Measurements from ENCODE around the gene MYO5A. TPM values are rescaled to one million over a fixed set of nuclear protein-coding genes. Genes with fewer than 3 reads are reported as not detected.
"Not testable (repeated sequence)": the region's sequence is repeated elsewhere in the genome, so short reads cannot be mapped to it uniquely, and the experiment has no call there.

Gene MYO5A
- total and polyA plus RNA-seq, 9 of the 15 experiments (the other 6 are each of a cell fraction or from before 2014, with no cell fraction given), result 0.03 to 0.82 (median 0.40) TPM

DNA sequence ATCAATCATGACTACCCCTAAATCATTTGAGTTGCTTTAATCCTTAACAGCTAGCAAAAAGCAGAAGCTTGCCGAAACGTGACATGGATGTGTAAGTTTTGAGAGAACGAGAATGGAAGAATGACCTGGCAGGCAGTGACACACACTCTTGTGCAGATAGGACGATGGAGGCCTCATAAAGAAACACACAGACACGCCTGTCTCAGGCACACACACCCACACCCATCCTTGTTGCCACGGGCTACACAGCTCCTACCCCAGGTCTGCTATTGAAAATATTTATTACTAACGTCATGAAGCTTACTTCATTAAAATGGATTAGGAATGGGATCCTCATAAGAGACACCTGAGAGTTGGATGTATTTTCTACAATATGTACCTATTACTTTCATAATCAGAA, 241.6 kb downstream of the MYO5A start:
- no peak overlapping the region for H3K9ac ChIP-seq (ENCODE audit: insufficient read depth in 1 of 2, low read depth in 2 of 2, low read length in 2 of 2)
- no peak for DNase-seq (ENCODE audit: extremely low read depth in 1 of 4, low spot score in 3 of 4)
- ChIA-PET POLR2A (interaction anchor here (0.8 kb wide), 1 partner anchor 89 kb away, joined by 5 read pairs; no protein-coding TSS in a partner anchor), CTCF (ENCODE audit: low intra/inter-chr PET ratio) (no interaction called here)
- H3K27me3 ChIP-seq (ENCODE audit: control insufficient read depth in 2 of 2, insufficient read depth in 2 of 2, low read length in 2 of 2), result peaks cover 9 to 39% of the 10 kb centered on the region in 2 experiments; a peak in 3 of 5 replicates
- no peak for FAIRE-seq
- no peaks in the 10 kb centered on the region for H3K36me3 ChIP-seq (ENCODE audit: control insufficient read depth, insufficient read depth, low read length)
- no peaks in the 10 kb centered on the region for H3K4me1 ChIP-seq (replicated peaks in 1 of 2; ENCODE audit: control insufficient read depth in 2 of 2, insufficient read depth in 2 of 2, low read length in 2 of 2)
- TF ChIP-seq POLR2AphosphoS2 (IDR thresholded peaks at IDR 0.05; ENCODE audit: low read length), result no peak
- TF ChIP-seq RBM22 (IDR thresholded peaks at IDR 0.05; ENCODE audit: low read depth, low read length, poor library complexity, severe bottlenecking), result no peak
- no peak for TF ChIP-seq GTF2E2 (tag; IDR thresholded peaks at IDR 0.05)
- no peak for TF ChIP-seq ZNF431 (CRISPR knock-in tag; IDR thresholded peaks at IDR 0.05)
- TF ChIP-seq, protein P1, sequence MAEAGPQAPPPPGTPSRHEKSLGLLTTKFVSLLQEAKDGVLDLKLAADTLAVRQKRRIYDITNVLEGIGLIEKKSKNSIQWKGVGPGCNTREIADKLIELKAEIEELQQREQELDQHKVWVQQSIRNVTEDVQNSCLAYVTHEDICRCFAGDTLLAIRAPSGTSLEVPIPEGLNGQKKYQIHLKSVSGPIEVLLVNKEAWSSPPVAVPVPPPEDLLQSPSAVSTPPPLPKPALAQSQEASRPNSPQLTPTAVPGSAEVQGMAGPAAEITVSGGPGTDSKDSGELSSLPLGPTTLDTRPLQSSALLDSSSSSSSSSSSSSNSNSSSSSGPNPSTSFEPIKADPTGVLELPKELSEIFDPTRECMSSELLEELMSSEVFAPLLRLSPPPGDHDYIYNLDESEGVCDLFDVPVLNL (CRISPR knock-in tag; IDR thresholded peaks at IDR 0.05; ENCODE audit: low read depth), result no peak
- TF ChIP-seq TAF7 (tag; IDR thresholded peaks at IDR 0.05), result no peak
- H2AFZ ChIP-seq (ENCODE audit: low read depth, low read length), result no peak overlapping the region
- 2% methylated on average over 7 of the region's 7 CpGs for WGBS (ENCODE audit: insufficient coverage, low coverage, missing lambda C conversion rate)
- intact Hi-C loops (cut with micrococcal nuclease) (no loop called here), in situ Hi-C loops (cut with MboI) (no loop called here)
- no peaks in the 10 kb centered on the region for H3K9me3 ChIP-seq (replicated peaks; ENCODE audit: control insufficient read depth, insufficient read depth, low read depth, low read length)
- H3K79me2 ChIP-seq (ENCODE audit: control insufficient read depth, insufficient read depth, low read length), result no peaks in the 10 kb centered on the region
- no peak for ATAC-seq
- no TSS peak for BruUV-seq (replicated peaks)
- H3K9me1 ChIP-seq (ENCODE audit: control insufficient read depth, insufficient read depth, low read length), result no peaks in the 10 kb centered on the region
- H4K20me1 ChIP-seq (replicated peaks; ENCODE audit: control insufficient read depth, insufficient read depth, low read length), result no peaks in the 10 kb centered on the region
- no peak overlapping the region for H3K4me3 ChIP-seq
- H3K4me2 ChIP-seq (ENCODE audit: insufficient read depth, low read length), result no peak overlapping the region
- H3K27ac ChIP-seq (ENCODE audit: extremely low read depth, low read depth, low read length), result no peak overlapping the region

DNA sequence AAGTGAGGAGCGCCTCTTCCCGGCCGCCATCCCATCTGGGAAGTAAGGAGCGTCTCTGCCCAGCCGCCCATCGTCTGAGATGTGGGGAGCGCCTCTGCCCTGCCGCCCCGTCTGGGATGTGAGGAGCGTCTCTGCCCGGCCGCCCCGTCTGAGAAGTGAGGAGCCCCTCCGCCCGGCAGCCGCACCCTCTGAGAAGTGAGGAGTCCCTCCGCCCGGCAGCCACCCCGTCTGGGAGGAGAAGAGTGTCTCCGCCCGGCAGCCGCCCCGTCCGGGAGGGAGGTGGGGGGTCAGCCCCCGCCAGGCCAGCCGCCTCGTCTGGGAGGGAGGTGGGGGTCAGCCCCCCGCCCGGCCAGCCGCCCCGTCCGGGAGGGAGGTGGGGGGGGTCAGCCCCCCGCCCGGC, 242.7 kb downstream of the MYO5A start:
- peaks cover 9 to 46% of the 10 kb centered on the region in 2 experiments; a peak in 3 of 5 replicates for H3K27me3 ChIP-seq (ENCODE audit: control insufficient read depth in 2 of 2, insufficient read depth in 2 of 2, low read length in 2 of 2)
- intact Hi-C loops (cut with micrococcal nuclease); H3K9me3 ChIP-seq (replicated peaks; ENCODE audit: control insufficient read depth, insufficient read depth, low read depth, low read length); H3K4me1 ChIP-seq (replicated peaks in 1 of 2; ENCODE audit: control insufficient read depth in 2 of 2, insufficient read depth in 2 of 2, low read length in 2 of 2); in situ Hi-C loops (cut with MboI); H4K20me1 ChIP-seq (replicated peaks; ENCODE audit: control insufficient read depth, insufficient read depth, low read length); H3K9me1 ChIP-seq (ENCODE audit: control insufficient read depth, insufficient read depth, low read length); ATAC-seq; H3K27ac ChIP-seq (ENCODE audit: extremely low read depth, low read depth, low read length); CTCF ChIA-PET (ENCODE audit: low intra/inter-chr PET ratio); H3K4me2 ChIP-seq (ENCODE audit: insufficient read depth, low read length); DNase-seq (ENCODE audit: extremely low read depth in 1 of 4, low spot score in 3 of 4); BruUV-seq (replicated peaks); POLR2A ChIA-PET; H3K36me3 ChIP-seq (ENCODE audit: control insufficient read depth, insufficient read depth, low read length); H2AFZ ChIP-seq (ENCODE audit: low read depth, low read length); H3K9ac ChIP-seq (ENCODE audit: insufficient read depth in 1 of 2, low read depth in 2 of 2, low read length in 2 of 2); H3K4me3 ChIP-seq; FAIRE-seq; H3K79me2 ChIP-seq (ENCODE audit: control insufficient read depth, insufficient read depth, low read length): not testable (repeated sequence)
- 9% methylated on average over 12 of the region's 34 CpGs for WGBS (ENCODE audit: insufficient coverage, low coverage, missing lambda C conversion rate)

Data from K562 (cell line).